HepG2 (cell line): Measurements from ENCODE around the gene GH2. TPM values are rescaled to one million over a fixed set of nuclear protein-coding genes. Genes with fewer than 3 reads are reported as not detected.

ENCODE experiments used
- ARID3A ChIP-seq: IDR thresholded peaks from 2 replicates; pipeline ENCODE4 v1.6.1; 2012; ENCODE audit warnings: low read depth, low read length, improper control_type of control experiment
- CEBPB ChIP-seq: IDR thresholded peaks from 2 replicates; pipeline ENCODE4 v1.6.1; 2011; ENCODE audit warnings: low read depth, low read length, improper control_type of control experiment, borderline replicate concordance
- HIVEP1 ChIP-seq: sonication (generic); formaldehyde crosslinking; IDR thresholded peaks from 2 replicates; pipeline ENCODE4 v1.4.0; 2020; ENCODE audit warnings: mild to moderate bottlenecking, missing genetic modification reagents
- HMGA1 ChIP-seq: sonication (generic); formaldehyde crosslinking; conservative IDR thresholded peaks from 2 replicates; pipeline ENCODE4 v1.4.0; 2020; ENCODE audit warnings: missing genetic modification reagents
- KLF9 ChIP-seq: IDR thresholded peaks from 2 replicates; pipeline ENCODE4 v1.6.1; 2016; ENCODE audit warnings: low read depth
- NR0B2 ChIP-seq: sonication (generic); formaldehyde crosslinking; IDR thresholded peaks from 2 replicates; pipeline ENCODE4 v1.4.0; 2020; ENCODE audit warnings: mild to moderate bottlenecking, missing genetic modification reagents
- NR2F6 ChIP-seq, 2 experiments: IDR thresholded peaks; 2 replicates each; pipeline ENCODE4 v1.6.1; 2016; ENCODE audit warnings: antibody characterized with exemption in 1 of 2, mild to moderate bottlenecking in 1 of 2
- SP4 ChIP-seq: sonication (generic); formaldehyde crosslinking; IDR thresholded peaks from 2 replicates; pipeline ENCODE4 v1.8.1; 2023; ENCODE audit warnings: mild to moderate bottlenecking, missing genetic modification reagents
- TBP ChIP-seq: sonication (generic); formaldehyde crosslinking; IDR thresholded peaks from 2 replicates; pipeline ENCODE4 v1.5.0; 2020; ENCODE audit warnings: missing genetic modification reagents
- TCF7L2 ChIP-seq: IDR thresholded peaks from 2 replicates; pipeline ENCODE4 v1.6.1; 2011; ENCODE audit warnings: mild to moderate bottlenecking, low read depth, low read length, moderate library complexity
- U2AF2 ChIP-seq: fragments of 200-400 bp; formaldehyde crosslinking; IDR thresholded peaks from 2 replicates; pipeline ENCODE4 v1.6.1; 2017; ENCODE audit warnings: low read depth, mild to moderate bottlenecking, low read length
- YY1 ChIP-seq: IDR thresholded peaks from 2 replicates; pipeline ENCODE4 v1.6.1; 2011; ENCODE audit warnings: low read length, low read depth, moderate library complexity, mild to moderate bottlenecking; ENCODE audit not compliant: insufficient read depth, insufficient replicate concordance
- ZBTB43 ChIP-seq: sonication (generic); formaldehyde crosslinking; conservative IDR thresholded peaks from 2 replicates; pipeline ENCODE4 v1.4.0; 2020; ENCODE audit warnings: missing genetic modification reagents
- ZIK1 ChIP-seq: sonication (generic); formaldehyde crosslinking; IDR thresholded peaks from 2 replicates; pipeline ENCODE4 v1.5.0; 2020; ENCODE audit warnings: mild to moderate bottlenecking, low read depth, missing genetic modification reagents, borderline replicate concordance
- ZNF10 ChIP-seq: sonication (generic); formaldehyde crosslinking; IDR thresholded peaks from 2 replicates; pipeline ENCODE4 v1.4.0; 2020; ENCODE audit warnings: mild to moderate bottlenecking, low read depth, missing genetic modification reagents, borderline replicate concordance
- ZNF282 ChIP-seq: fragments of 450-650 bp; IDR thresholded peaks from 2 replicates; pipeline ENCODE4 v1.6.1; 2018; ENCODE audit not compliant: partially characterized antibody
- ZNF335 ChIP-seq: sonication (generic); formaldehyde crosslinking; IDR thresholded peaks from 2 replicates; pipeline ENCODE4 v1.4.0; 2020; ENCODE audit warnings: missing genetic modification reagents
- ZNF556 ChIP-seq: sonication (generic); formaldehyde crosslinking; IDR thresholded peaks from 2 replicates; pipeline ENCODE4 v1.4.0; 2020; ENCODE audit warnings: mild to moderate bottlenecking, missing genetic modification reagents, borderline replicate concordance
- ZNF619 ChIP-seq: sonication (generic); formaldehyde crosslinking; IDR thresholded peaks from 2 replicates; pipeline ENCODE4 v1.4.0; 2020; ENCODE audit warnings: mild to moderate bottlenecking, missing genetic modification reagents
- ZNF720 ChIP-seq: sonication (generic); formaldehyde crosslinking; IDR thresholded peaks from 2 replicates; pipeline ENCODE4 v1.4.0; 2020; ENCODE audit warnings: missing genetic modification reagents
- ZNF770 ChIP-seq: sonication (generic); formaldehyde crosslinking; IDR thresholded peaks from 2 replicates; pipeline ENCODE4 v1.5.0; 2020; ENCODE audit warnings: mild to moderate bottlenecking, missing genetic modification reagents
- ZNF775 ChIP-seq: sonication (generic); formaldehyde crosslinking; IDR thresholded peaks from 2 replicates; pipeline ENCODE4 v1.4.0; 2020; ENCODE audit warnings: missing genetic modification reagents, mild to moderate bottlenecking, moderate library complexity, borderline replicate concordance
- ZSCAN21 ChIP-seq: sonication (generic); formaldehyde crosslinking; IDR thresholded peaks from 2 replicates; pipeline ENCODE4 v1.8.0; 2022; ENCODE audit warnings: mild to moderate bottlenecking, missing genetic modification reagents, moderate library complexity, borderline replicate concordance
- ZSCAN31 ChIP-seq: sonication (generic); formaldehyde crosslinking; IDR thresholded peaks from 2 replicates; pipeline ENCODE4 v1.5.0; 2020; ENCODE audit warnings: low read depth, mild to moderate bottlenecking, missing genetic modification reagents
- ZZZ3 ChIP-seq: sonication (generic); formaldehyde crosslinking; IDR thresholded peaks from 2 replicates; pipeline ENCODE4 v1.4.0; 2020; ENCODE audit warnings: missing genetic modification reagents, mild to moderate bottlenecking, borderline replicate concordance
- polyA plus RNA-seq, 8 experiments: library from polyadenylated mRNA; depleted of rRNA in 3 of 8; stranded (reverse) in 7 of 8; unstranded in 1 of 8; fragments of >200 nt; fragmentation: Illumina TruSeq in 4 of 8; extraction: Trizol in 4 of 8; gene quantifications; 2 replicates each; pipeline versions ENCODE4 v1.2.1 to v1.2.3, GENCODE V29; 2011 to 2016; ENCODE audit warnings: low read depth in 4 of 8, missing spikeins in 1 of 8, mixed read lengths in 1 of 8; ENCODE audit not compliant: insufficient read depth in 1 of 8
- total RNA-seq, 5 experiments: library from RNA; depleted of rRNA; stranded (reverse); fragments of >200 nt; fragmentation: Illumina TruSeq; extraction: Trizol; gene quantifications; 2 replicates each; pipeline ENCODE4 v1.2.3, GENCODE V29; 2016; ENCODE audit warnings: low read depth in 1 of 5

Gene GH2
- total and polyA plus RNA-seq, 2 of the 13 experiments (the other 11 are each of a cell fraction or from before 2014, with no cell fraction given) = not detected

GRCh38 chr17:63840591-63841349 is 41.0 kb downstream of the GH2 start (continued):
- TF ChIP-seq ZBTB43 (no peak), ZNF619 (CRISPR knock-in tag) (no peak), KLF9 (CRISPR knock-in tag) (no peak), ARID3A (no peak), ZNF556 (CRISPR knock-in tag) (0 out of 2 replicates have a peak, but pooled peaks have one; percentile 13), ZNF720 (CRISPR knock-in tag) (no peak), ZNF770 (CRISPR knock-in tag) (0 out of 2 replicates have a peak, but pooled peaks have one; percentile 9), NR2F6 (IDR thresholded peaks at IDR 0.05) (no peak), NR2F6 (CRISPR knock-in tag; IDR thresholded peaks at IDR 0.05) (no peak), HMGA1 (CRISPR knock-in tag) (no peak), TBP (CRISPR knock-in tag) (no peak), SP4 (CRISPR knock-in tag) (no peak), CEBPB (no peak), YY1 (no peak), NR0B2 (no peak), ZSCAN31 (CRISPR knock-in tag) (peak; percentile 70; the same call in 1 of the 2 replicates), ZZZ3 (peak; percentile 31; the same call in 1 of the 2 replicates), ZNF775 (CRISPR knock-in tag) (no peak), ZNF335 (no peak; the same call in 1 of the 2 replicates), HIVEP1 (CRISPR knock-in tag) (0 out of 2 replicates have a peak, but pooled peaks have one; percentile 46), ZIK1 (CRISPR knock-in tag) (no peak), ZNF282 (no peak), U2AF2 (no peak), ZNF10 (no peak), TCF7L2 (no peak), ZSCAN21 (CRISPR knock-in tag) (no peak)
